GM19240 (cell line): ENCODE results near the gene ILF3.
"Not testable (repeated sequence)": the region's sequence is repeated elsewhere in the genome, so short reads cannot be mapped to it uniquely, and the experiment has no call there.

Source experiments
- DNase-seq: peaks from one replicate; pipeline ENCODE4 v3.0.0; 2011; ENCODE audit warnings: low spot score; ENCODE audit not compliant: insufficient read length

Gene ILF3

GRCh38 chr19:10642473-10643171, 11.5 kb upstream of the ILF3 start:
- no peak for DNase-seq

- DNase-seq, result no peak
Measured at GRCh38 chr19:10643172-10643967, 10.8 kb upstream of the ILF3 start.

GRCh38 chr19:10643968-10644259, 10.2 kb upstream of the ILF3 start:
- no peak for DNase-seq

GRCh38 chr19:10644260-10645007, 9.7 kb upstream of the ILF3 start:
- peak; percentile 85 for DNase-seq

GRCh38 chr19:10646456-10647159, 7.5 kb upstream of the ILF3 start:
- no peak for DNase-seq

GRCh38 chr19:10648360-10648759, 5.8 kb upstream of the ILF3 start:
- DNase-seq, result no peak

- DNase-seq, result no peak
Measured at GRCh38 chr19:10651851-10652250, 2.3 kb upstream of the ILF3 start.

- no peak for DNase-seq
Measured at GRCh38 chr19:10653482-10653731, 739 bp upstream of the ILF3 start.

- DNase-seq, result peak; percentile 60
Measured at GRCh38 chr19:10654610-10655456, 687 bp downstream of the ILF3 start.

- DNase-seq, result no peak
Measured at GRCh38 chr19:10655457-10656312, 1.5 kb downstream of the ILF3 start.

- no peak for DNase-seq
Measured at GRCh38 chr19:10660346-10660745, 6.2 kb downstream of the ILF3 start.

GRCh38 chr19:10661946-10662345, 7.8 kb downstream of the ILF3 start:
- no peak for DNase-seq

GRCh38 chr19:10662384-10663251, 8.5 kb downstream of the ILF3 start:
- DNase-seq, result no peak

- DNase-seq, result not testable (repeated sequence)
Measured at GRCh38 chr19:10663252-10663563, 9.1 kb downstream of the ILF3 start.

GRCh38 chr19:10667867-10668266, 13.7 kb downstream of the ILF3 start:
- no peak for DNase-seq

GRCh38 chr19:10669246-10669645, 15.1 kb downstream of the ILF3 start:
- DNase-seq, result no peak

GRCh38 chr19:10670182-10670581, 16.0 kb downstream of the ILF3 start:
- DNase-seq, result no peak

GRCh38 chr19:10670876-10671804, 17.0 kb downstream of the ILF3 start:
- DNase-seq, result no peak
